Measurements from ENCODE around the gene CELF6.

Gene CELF6

DNA sequence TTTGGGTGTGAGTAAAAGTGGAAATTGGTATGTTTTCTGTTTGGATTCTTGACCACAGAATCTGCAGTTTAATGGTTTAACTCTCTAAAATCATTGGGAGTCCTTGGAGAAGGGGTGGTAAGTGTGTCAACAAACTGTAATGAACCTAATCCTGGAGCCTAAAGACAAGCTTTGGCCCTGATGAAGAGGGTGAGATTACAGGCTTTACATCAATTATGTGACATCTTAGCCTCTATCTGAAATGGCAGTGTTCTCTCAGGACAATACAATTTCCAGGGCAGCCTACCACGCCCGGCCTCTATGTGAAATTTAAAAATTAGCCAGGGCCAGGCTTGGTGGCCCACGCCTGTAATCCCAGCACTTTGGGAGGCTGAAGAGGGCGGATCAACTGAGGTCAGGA lies 84.7 kb downstream of the CELF6 start:
- no peak for DNase-seq (ENCODE audit: low read depth in 1 of 2, low spot score in 1 of 2)
- H3K27me3 ChIP-seq (ENCODE audit: insufficient read depth, poor library complexity, severe bottlenecking) = no peaks in the 10 kb centered on the region
- H3K27ac ChIP-seq (replicated peaks) = no peak overlapping the region
- TF ChIP-seq, protein P1, sequence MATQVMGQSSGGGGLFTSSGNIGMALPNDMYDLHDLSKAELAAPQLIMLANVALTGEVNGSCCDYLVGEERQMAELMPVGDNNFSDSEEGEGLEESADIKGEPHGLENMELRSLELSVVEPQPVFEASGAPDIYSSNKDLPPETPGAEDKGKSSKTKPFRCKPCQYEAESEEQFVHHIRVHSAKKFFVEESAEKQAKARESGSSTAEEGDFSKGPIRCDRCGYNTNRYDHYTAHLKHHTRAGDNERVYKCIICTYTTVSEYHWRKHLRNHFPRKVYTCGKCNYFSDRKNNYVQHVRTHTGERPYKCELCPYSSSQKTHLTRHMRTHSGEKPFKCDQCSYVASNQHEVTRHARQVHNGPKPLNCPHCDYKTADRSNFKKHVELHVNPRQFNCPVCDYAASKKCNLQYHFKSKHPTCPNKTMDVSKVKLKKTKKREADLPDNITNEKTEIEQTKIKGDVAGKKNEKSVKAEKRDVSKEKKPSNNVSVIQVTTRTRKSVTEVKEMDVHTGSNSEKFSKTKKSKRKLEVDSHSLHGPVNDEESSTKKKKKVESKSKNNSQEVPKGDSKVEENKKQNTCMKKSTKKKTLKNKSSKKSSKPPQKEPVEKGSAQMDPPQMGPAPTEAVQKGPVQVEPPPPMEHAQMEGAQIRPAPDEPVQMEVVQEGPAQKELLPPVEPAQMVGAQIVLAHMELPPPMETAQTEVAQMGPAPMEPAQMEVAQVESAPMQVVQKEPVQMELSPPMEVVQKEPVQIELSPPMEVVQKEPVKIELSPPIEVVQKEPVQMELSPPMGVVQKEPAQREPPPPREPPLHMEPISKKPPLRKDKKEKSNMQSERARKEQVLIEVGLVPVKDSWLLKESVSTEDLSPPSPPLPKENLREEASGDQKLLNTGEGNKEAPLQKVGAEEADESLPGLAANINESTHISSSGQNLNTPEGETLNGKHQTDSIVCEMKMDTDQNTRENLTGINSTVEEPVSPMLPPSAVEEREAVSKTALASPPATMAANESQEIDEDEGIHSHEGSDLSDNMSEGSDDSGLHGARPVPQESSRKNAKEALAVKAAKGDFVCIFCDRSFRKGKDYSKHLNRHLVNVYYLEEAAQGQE (IDR thresholded peaks at IDR 0.05; ENCODE audit: insufficient replicate concordance, low read depth) = no peak
- TF ChIP-seq POLR2AphosphoS5 (IDR thresholded peaks at IDR 0.05; ENCODE audit: low read depth) (no peak), GABPA (IDR thresholded peaks at IDR 0.05; ENCODE audit: low read depth) (no peak), SPI1 (IDR thresholded peaks at IDR 0.05; ENCODE audit: borderline replicate concordance, low read depth) (no peak)
- TF ChIP-seq, protein P2, sequence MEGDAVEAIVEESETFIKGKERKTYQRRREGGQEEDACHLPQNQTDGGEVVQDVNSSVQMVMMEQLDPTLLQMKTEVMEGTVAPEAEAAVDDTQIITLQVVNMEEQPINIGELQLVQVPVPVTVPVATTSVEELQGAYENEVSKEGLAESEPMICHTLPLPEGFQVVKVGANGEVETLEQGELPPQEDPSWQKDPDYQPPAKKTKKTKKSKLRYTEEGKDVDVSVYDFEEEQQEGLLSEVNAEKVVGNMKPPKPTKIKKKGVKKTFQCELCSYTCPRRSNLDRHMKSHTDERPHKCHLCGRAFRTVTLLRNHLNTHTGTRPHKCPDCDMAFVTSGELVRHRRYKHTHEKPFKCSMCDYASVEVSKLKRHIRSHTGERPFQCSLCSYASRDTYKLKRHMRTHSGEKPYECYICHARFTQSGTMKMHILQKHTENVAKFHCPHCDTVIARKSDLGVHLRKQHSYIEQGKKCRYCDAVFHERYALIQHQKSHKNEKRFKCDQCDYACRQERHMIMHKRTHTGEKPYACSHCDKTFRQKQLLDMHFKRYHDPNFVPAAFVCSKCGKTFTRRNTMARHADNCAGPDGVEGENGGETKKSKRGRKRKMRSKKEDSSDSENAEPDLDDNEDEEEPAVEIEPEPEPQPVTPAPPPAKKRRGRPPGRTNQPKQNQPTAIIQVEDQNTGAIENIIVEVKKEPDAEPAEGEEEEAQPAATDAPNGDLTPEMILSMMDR (IDR thresholded peaks at IDR 0.05; ENCODE audit: insufficient read depth, low read length) = no peak
- H3K4me3 ChIP-seq (replicated peaks; ENCODE audit: insufficient read depth, low read length) = no peak overlapping the region
